Hindlimb muscle (tissue), 1 donor: ENCODE measurements around the gene RALGPS2. TPM values are rescaled to one million over a fixed set of nuclear protein-coding genes. Genes with fewer than 3 reads are reported as not detected.

Experiments used
- DNase-seq: peaks from one replicate; pipeline ENCODE4 v3.0.0-alpha.2; 2013
- polyA plus RNA-seq: library from polyadenylated mRNA; unstranded; fragments of 120-200 nt; gene quantifications from one replicate; pipeline ENCODE4 v1.2.1, GENCODE V29; 2013; ENCODE audit not compliant: insufficient read length

The RALGPS2 gene
- polyA plus RNA-seq, 1 donor, result 41.1 TPM

GRCh38 chr1:178969226-178969987 lies 244.4 kb downstream of the RALGPS2 start:
- no peak for DNase-seq

- no peak for DNase-seq
Observed at GRCh38 chr1:178970184-178970583, 245.1 kb downstream of the RALGPS2 start.

Other genes with a start within 250 kb of the RALGPS2 start
- not detected for gene CLEC20A, start 228.3 kb upstream of the RALGPS2 start, polyA plus RNA-seq
- gene TEX35, start 212.1 kb upstream of the RALGPS2 start, polyA plus RNA-seq, result 0.10 TPM
- gene ANGPTL1, start 145.8 kb downstream of the RALGPS2 start, polyA plus RNA-seq, result 42.8 TPM